GM19395 (cell line): Measurements from ENCODE around the gene PRR14.
A peak's percentile ranks its signal among the peaks of the same experiment; 100 is the strongest.
"Not testable (repeated sequence)": the region's sequence is repeated elsewhere in the genome, so short reads cannot be mapped to it uniquely, and the experiment has no call there.

Source experiments
- ATAC-seq: cut with Tn5 transposase; IDR thresholded peaks from one replicate; pipeline ENCODE4 v1.9.1; 2021; ENCODE audit warnings: mild to moderate bottlenecking, moderate library complexity; ENCODE audit not compliant: unreplicated experiment

PRR14 gene

DNA sequence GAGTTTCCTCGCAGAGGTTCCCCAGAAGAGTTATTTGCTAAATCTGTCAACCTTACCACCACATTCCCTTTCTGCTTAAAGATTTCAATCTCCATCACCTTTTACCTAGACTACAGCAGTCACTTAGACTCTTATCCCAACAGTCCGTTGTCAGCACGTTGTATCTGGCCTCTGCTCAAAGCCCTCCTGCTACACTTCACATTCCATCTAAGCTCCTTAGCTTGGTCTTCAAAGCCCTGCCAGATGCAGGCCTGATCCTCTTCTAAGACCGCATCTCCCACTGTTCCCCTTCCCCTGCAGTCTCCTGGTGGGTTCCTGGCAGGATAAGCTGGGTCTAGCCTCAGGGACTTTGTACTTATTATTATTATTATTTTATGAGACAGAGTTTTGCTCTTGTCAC, 37.9 kb downstream of the PRR14 start:
- no peak for ATAC-seq

DNA sequence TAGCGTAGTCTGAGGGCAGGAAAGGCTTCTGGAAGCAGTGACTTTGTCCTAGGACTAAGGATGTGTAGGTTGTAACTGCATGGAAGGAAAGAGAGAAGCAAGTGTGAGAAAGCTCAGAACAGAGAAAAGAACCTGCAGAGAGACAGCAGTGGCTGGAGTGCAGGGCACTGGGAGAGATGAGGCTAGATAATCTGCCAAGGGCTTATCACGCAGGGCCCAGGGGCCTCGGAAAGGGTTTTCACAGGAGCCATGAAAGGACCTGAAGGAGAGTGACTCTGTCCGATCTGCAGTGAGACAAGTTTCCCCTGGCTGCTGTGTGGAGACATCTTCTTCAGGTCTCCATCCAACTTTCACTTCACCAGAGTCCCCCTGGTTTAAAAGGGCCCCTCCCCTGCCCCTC, 41.1 kb downstream of the PRR14 start:
- no peak for ATAC-seq

DNA sequence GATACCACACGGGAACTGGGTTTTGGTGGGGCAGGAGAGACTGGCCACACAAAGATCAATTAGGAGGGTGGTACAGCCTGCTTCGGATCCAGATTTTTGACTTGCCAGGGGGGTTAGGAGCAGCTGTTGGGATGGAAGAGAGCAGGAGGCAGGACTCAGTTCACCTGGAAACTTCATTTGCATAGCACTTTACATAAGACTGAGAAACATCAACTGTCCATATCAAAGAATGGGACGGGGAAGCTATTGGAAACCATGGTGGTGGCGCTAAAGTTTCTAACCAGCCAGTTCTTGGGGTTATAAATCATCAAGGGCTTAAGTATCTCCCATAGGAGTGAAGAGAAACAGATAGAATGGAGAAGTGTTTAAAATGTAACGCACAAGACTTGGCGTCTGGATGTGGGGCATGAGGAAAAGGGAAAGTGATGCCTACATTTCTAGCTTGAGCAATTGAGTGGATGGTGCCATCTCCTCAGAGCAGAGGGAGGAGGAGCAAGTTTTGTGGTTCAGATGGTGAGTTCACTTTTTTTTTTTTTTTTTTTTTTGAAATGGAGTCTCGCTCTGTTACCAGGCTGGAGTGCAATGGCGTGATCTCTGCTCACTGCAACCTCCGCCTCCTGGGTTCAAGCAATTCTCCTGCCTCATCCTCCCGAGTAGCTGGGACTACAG, 41.8 kb downstream of the PRR14 start:
- ATAC-seq = no peak

DNA sequence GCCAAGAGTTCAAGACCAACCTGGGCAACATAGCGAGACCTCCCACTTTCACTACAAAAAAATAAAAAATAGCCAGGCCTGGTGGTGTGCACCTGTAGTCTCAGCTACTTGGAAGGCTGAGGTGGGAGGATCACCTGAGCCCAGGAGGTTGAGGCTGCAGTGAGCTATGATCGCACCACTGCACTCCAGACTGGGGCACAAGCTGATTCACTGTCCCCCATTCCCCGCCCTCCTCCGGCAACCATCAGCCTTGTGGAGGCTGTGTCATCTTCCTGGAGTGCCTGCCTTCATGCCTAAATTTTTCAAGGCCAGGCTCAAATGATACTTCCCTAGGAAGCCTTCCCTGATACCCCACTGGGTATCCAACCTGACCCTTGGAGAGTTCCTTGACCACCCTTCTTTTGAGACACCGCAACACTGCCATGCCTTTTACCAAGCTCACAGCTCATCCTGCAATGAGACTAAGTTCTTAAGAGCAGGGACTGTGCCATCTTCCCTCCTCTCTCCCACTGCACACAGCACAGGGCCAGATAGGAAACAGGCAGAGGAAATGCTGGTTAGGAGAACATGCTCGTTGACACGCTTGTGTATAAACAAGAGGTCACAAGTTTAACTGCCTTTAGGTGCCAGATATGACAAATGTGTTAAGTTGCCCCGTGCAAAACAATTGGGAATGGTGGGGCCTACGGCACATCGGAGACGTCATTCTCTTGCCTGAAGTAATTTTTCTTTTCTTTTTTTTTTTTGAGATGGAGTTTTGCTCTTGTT, 44.4 kb downstream of the PRR14 start:
- ATAC-seq = no peak

DNA sequence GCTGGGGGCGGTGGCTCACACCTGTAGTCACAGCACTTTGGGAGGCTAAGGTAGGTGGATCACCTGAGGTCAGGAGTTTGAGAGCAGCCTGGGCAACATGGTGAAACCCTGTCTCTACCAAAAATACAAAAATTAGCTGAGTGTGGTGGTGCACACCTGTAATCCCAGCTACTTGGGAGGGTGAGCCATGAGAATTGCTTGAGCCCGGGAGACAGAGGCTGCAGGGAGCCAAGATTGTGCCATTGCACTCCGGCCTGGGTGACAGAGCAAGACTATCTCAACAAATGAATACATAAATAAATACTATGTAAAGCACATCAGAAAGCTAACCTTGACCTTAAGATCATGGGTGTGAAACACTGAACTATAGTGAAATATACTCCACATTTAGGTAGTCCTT, 45.9 kb downstream of the PRR14 start:
- not testable (repeated sequence) for ATAC-seq

DNA sequence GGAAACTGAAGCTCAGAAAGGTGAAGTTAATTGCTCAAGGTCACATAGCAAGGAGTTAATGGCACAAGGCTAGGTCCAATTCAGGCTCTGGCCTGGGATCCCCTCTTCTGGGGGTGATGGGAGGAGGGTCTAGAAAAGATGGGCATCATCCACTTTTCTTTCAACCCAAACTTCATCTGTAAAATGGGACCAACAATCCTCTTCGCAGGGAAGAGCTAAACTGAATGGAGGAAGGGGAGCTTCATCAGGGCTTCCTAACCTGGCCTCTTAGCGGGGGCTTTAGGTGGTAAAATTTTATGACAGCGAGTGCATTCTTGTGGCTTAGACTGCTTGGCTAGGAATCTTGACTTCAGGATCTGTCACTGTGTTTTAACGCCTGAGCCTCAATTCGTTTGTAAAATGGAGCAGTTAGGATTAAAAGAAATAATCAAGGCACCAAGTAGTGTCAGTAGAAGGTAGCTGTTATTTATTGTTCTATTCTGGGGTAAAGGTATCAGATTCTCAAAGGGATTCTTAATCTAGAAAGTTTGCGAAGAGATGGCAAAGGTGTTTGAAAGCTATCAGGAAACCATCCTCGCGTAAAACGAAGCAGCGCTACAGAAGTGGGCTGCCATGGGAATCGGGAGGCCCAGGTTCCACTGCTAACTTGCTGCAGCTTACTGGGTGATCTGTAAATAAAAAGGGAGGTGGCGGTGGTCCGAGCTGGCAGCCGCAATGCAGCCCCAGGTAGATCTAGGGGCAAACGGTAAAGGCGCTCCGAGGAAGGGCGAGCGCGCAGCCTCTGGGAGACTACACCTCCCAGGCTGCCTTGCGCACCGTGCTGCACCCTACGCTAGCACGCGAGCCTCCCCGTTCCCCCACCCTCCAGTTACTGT, 46.7 kb downstream of the PRR14 start:
- peak; percentile 3 for ATAC-seq

DNA sequence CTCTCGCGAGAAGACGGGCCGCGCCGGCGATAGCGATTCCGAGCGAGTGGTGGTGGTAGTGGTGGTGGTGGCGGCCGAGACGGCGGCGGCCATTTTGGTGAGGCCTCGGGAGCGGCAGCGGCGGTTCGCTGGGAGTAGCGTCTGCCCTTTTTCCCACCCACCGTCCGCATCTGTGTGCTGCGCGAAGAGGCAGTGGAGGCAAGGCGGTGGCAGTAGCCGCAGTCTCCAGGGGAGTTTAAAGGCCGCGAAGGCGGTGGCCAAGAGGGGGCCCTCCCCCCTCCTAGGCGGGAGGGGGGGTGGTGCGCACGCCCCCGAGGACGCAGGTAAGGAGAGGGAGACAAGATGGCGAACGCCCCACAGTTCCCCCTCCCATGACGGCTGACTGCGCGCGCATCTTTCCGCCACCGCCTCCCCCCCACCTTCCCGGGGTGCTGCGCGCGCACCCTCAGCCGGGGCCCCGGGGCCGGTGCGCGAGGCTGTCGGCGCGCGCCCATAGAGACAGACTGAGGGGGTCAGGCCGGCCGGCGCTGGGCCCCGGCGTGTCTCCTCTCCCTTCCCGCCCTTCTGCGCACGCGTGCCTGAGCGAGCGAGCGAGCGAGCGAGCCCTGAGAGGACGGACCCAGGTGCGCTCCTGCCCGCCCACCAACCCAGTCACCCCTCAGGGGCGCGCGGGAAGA, 47.5 kb downstream of the PRR14 start:
- ATAC-seq = peak; percentile 86

DNA sequence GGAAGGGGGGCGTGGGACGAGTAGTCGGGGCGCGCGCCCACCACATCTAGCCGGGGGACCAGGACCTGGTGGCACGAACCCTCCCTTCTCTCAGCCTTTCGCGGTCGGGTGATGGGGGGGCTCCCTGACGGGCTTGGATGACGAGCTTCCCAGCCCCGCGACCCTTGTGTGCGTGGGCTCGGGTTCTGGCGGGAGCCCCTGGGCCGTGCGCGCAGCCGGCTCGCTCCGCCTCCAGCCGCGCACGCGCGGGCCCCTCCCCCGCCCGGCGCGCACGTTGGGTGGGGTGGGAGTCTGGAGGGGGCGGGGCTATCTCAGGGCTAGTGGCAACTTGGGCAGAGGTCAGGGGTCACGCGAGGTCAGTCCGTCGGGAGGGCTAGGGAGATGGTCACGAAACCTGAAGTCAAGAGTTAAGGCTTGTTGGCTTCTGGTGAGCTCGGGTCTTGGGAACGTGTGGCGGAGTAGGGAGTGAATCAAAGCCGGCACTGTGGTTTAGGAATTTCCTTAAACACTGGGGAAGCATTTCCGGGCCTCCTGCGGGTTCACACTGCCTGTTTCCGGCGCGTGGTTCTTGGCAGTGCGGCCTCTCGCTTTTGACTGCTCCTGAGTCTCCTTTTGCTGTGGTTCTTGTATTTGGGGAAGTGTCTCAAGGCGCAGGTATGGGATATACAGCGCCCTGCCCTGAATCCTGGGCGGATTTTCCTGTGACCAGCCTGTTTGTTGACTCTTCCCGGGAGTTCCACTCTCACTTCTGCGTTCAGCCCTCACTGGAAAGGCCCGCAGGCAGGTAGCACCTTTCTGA, 48.3 kb downstream of the PRR14 start, which contains the start of gene SRCAP:
TSS of gene SRCAP (plus strand) at position 356 of the 799 bp plus-strand sequence. CDS start 1,654 bp downstream, outside the sequence.
- ATAC-seq = peak; percentile 36

DNA sequence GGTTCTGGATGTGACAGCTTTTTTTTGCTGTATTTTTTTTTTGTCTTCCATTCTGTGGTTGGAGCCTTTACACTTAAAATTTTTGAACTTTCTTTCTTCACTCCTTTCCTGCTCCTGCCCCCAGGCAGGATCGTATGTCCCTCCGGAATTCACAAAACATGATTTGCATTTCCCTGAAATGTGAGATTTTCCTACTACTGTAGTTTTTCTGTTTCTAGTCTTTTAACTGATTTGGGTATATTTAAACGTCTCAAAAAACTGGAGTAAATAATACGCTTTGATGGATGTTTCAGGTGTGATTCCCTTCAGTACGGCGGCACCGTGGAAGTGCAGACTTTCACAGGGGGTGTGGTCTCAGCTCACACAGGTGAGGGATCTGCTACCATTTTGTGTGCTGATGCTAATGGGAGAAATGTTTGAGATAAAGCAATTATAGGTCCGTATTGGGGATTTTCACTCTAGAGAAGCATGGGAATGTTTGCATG, 48.9 kb downstream of the PRR14 start:
- no peak for ATAC-seq

DNA sequence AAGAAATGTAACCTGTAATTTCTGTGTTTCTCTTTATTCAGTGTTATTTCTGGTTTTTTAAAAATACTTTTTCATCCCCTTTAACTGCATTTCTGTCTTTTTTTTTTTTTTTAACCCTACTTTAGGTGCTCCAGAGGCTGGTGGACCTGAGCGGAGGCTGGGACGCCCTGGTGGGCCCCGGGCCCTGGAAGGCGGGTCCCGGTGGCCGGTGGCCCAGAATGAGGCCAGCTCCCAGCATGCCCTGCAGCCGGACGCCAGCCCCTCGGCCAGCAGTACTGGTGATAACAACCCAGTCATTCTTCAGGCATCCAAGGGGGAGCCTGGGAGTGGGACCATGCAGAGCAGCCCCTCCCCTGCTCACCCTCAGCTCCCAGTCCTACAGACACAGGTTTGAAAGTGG, 49.7 kb downstream of the PRR14 start:
- no peak for ATAC-seq

DNA sequence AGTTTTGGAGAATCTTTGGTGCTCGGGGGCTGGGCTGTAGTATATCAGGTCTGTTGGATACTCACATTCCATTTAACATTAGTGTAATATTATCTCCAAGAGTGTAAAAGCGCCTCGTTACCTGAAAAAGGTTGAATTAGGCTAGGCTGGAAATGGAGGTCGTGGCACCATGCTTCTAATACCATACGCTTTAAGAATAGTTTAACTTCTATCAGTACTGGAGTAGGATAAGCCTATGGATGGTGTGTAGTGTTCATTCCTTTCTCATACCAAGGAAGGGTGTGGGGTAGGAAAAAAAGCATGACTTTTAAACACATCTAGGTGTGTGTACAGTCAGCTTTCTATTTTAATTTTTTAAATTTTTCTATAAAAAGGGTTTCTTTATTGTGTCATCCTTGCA, 50.2 kb downstream of the PRR14 start:
- ATAC-seq = no peak

DNA sequence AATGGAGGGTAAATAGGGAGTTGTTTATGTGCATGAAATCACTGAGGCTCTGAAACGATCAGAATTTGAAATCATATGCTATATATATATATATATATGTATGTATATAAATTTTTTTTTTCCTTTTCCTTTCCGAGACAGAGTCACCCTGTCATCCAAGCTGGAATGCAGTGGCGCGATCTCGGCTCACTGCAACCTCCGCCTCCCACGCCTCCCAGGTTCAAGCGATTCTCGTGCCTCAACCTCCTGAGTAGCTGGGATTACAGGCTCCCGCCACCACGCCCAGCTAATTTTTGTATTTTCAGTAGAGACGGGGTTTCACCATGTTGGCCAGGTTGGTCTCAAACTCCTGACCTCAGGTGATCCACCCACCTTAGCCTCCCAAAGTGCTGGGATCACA, 52.3 kb downstream of the PRR14 start:
- ATAC-seq = not testable (repeated sequence)

DNA sequence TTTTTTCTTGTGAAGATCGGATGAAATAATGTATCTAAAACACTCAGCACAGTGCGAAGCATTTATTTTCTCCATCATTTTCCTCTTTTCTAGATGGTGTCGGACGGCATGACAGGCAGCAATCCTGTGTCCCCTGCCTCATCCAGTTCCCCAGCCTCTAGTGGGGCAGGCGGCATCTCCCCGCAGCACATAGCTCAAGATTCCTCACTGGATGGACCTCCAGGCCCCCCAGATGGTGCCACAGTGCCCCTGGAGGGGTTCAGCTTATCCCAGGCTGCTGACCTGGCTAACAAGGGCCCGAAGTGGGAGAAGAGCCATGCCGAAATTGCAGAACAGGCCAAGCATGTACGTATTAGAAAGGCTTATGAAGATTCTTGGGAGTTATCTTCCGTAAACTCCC, 53.2 kb downstream of the PRR14 start:
- ATAC-seq = no peak
